ENCODE data around the gene WNT9B. TPM values are rescaled to one million over a fixed set of nuclear protein-coding genes. Genes with fewer than 3 reads are reported as not detected.

Gene WNT9B
- total and polyA plus RNA-seq, 2 of the 13 experiments (the other 11 are each of a cell fraction or from before 2014, with no cell fraction given): not detected

- TF ChIP-seq ZNF552 (CRISPR knock-in tag; IDR thresholded peaks at IDR 0.05; ENCODE audit: borderline replicate concordance) (peak; percentile 95), MBD4 (IDR thresholded peaks at IDR 0.05; ENCODE audit: borderline replicate concordance, low read length) (no peak), ZNF737 (CRISPR knock-in tag; IDR thresholded peaks at IDR 0.05; ENCODE audit: borderline replicate concordance) (peak; percentile 91), BRD4 (CRISPR knock-in tag; IDR thresholded peaks at IDR 0.05) (peak; percentile 84; the same call in 1 of the 2 replicates), BCLAF1 (IDR thresholded peaks at IDR 0.05) (no peak), ZBTB10 (CRISPR knock-in tag; IDR thresholded peaks at IDR 0.05; ENCODE audit: borderline replicate concordance) (no peak), YEATS4 (CRISPR knock-in tag; IDR thresholded peaks at IDR 0.05; ENCODE audit: borderline replicate concordance) (peak; percentile 95; the same call in 1 of the 2 replicates), ZNF619 (CRISPR knock-in tag; IDR thresholded peaks at IDR 0.05) (peak; percentile 100), DZIP1 (CRISPR knock-in tag; IDR thresholded peaks at IDR 0.05) (peak; percentile 99), ZMAT3 (CRISPR knock-in tag; conservative IDR thresholded peaks at IDR 0.05) (peak; percentile 89), ZNF101 (CRISPR knock-in tag; IDR thresholded peaks at IDR 0.05; ENCODE audit: borderline replicate concordance, low read depth) (no peak), ZBTB7A (CRISPR knock-in tag; IDR thresholded peaks at IDR 0.05) (no peak), MEIS2 (CRISPR knock-in tag; IDR thresholded peaks at IDR 0.05) (peak; percentile 72; the same call in 1 of the 2 replicates), RNF219 (CRISPR knock-in tag; IDR thresholded peaks at IDR 0.05) (no peak), REPIN1 (CRISPR knock-in tag; IDR thresholded peaks at IDR 0.05; ENCODE audit: borderline replicate concordance, low read depth) (peak; percentile 99), CENPBD1 (CRISPR knock-in tag; IDR thresholded peaks at IDR 0.05; ENCODE audit: borderline replicate concordance, low read depth) (no peak), ZBTB20 (CRISPR knock-in tag; IDR thresholded peaks at IDR 0.05; ENCODE audit: borderline replicate concordance, low read depth) (peak; percentile 97)
These were observed 71.6 kb downstream of the WNT9B start, which contains the start of gene GOSR2 (continued) for GRCh38 chr17:46922804-46923635.
